Measurements from ENCODE around the gene P2RY10.

DNA sequence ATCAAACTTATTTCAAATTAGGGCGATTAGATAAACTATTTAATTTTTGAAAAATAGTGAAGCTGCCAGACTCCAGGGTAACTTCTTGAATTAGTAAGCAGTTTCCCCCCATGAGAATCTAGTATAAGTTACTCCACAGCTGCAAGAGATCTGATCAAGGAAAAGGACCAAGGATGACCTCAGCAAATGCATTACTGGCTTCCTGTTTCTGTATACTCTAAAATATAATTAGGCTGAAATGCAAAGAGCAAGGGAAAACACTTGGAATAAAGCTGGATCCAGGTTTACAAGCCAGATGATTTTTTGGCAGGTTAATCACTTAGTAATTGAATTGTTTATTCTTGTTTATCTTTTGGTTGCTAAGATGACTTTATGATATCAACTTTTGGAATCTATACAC is 13.4 kb upstream of the P2RY10 start:
- TF ChIP-seq CTCF (IDR thresholded peaks at IDR 0.05): no peak
- no peak for TF ChIP-seq EP300 (IDR thresholded peaks at IDR 0.05)
- no peak for TF ChIP-seq POLR2AphosphoS5 (IDR thresholded peaks at IDR 0.05)
- no peak for TF ChIP-seq POLR2A (IDR thresholded peaks at IDR 0.05)
